C4-2B (cell line): ENCODE data around the gene SFTPA2.

Experiments used
- ZFX ChIP-seq: fragments of 450-650 bp; IDR thresholded peaks from 2 replicates; pipeline ENCODE4 v1.6.1; 2017
- TF ChIP-seq, protein P1 (sequence below): fragments of 450-650 bp; conservative IDR thresholded peaks from 2 replicates; pipeline ENCODE4 v1.5.1; 2017; ENCODE audit warnings: mild to moderate bottlenecking

DNA sequence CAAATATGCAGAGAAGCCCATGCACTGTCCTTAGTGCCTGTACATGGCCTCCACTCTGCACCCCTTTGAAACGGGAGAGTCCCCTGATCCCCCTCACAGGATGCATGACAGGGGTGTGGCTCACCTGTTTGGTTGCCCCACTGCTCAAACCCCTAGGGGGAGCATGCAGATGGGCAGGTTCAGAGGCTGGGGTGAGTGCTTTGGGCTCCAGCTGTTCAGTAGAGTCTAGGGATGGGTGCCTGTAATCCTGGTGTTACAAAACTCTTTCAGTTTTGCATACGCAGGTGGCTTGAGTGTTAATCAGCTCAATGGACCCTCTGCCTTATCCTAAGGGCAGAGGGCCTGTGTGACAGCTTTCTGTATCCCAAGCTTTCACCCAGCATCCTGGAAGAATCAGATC lies 42.7 kb upstream of the SFTPA2 start:
- TF ChIP-seq, protein P1, sequence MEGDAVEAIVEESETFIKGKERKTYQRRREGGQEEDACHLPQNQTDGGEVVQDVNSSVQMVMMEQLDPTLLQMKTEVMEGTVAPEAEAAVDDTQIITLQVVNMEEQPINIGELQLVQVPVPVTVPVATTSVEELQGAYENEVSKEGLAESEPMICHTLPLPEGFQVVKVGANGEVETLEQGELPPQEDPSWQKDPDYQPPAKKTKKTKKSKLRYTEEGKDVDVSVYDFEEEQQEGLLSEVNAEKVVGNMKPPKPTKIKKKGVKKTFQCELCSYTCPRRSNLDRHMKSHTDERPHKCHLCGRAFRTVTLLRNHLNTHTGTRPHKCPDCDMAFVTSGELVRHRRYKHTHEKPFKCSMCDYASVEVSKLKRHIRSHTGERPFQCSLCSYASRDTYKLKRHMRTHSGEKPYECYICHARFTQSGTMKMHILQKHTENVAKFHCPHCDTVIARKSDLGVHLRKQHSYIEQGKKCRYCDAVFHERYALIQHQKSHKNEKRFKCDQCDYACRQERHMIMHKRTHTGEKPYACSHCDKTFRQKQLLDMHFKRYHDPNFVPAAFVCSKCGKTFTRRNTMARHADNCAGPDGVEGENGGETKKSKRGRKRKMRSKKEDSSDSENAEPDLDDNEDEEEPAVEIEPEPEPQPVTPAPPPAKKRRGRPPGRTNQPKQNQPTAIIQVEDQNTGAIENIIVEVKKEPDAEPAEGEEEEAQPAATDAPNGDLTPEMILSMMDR, result no peak
- TF ChIP-seq ZFX, result no peak
